Panc1 (cell line): ENCODE results near the gene KRT76. TPM values are rescaled to one million over a fixed set of nuclear protein-coding genes. Genes with fewer than 3 reads are reported as not detected.

Experiments
- ATAC-seq: fragments of 200-7000 bp; cut with Tn5 transposase; 2 replicates; pipeline ENCODE4 v1.9.1; 2020; ENCODE audit warnings: mild to moderate bottlenecking, moderate library complexity
- BruUV-seq: library from RNA; stranded (reverse); fragments of 400-500 nt; replicated peaks from 2 replicates; lab custom pipeline; 2021; lab: Mats Ljungman, UMichigan
- CTCF ChIA-PET: fragments of 300-600 bp; sonication (Branson Sonifier 250); formaldehyde crosslinking; loops from one replicate; lab custom pipeline; 2022; ENCODE audit warnings: antibody characterized with exemption; lab: Charles Lee
- POLR2A ChIA-PET: fragments of 300-600 bp; sonication (Branson Sonifier 250); formaldehyde crosslinking; loops from one replicate; lab custom pipeline; 2022; ENCODE audit warnings: antibody characterized with exemption; lab: Charles Lee
- DNase-seq: peaks from one replicate; pipeline ENCODE4 v3.0.0-alpha.2; 2010; ENCODE audit warnings: low read depth, low spot score
- H3K27ac ChIP-seq: 2 replicates; pipeline ENCODE4 v1.5.1; 2011; ENCODE audit warnings: mild to moderate bottlenecking, low read length, inconsistent platforms
- H3K27me3 ChIP-seq: fragments of 200-500 bp; sonication (Bioruptor generic); 2 replicates; pipeline ENCODE4 v1.6.0; 2014; ENCODE audit warnings: low read length, inconsistent platforms; ENCODE audit not compliant: control insufficient read depth, insufficient read depth
- H3K36me3 ChIP-seq: fragments of 200-500 bp; sonication (Bioruptor generic); 2 replicates; pipeline ENCODE4 v1.5.1; 2014; ENCODE audit warnings: inconsistent platforms, mild to moderate bottlenecking, low read length, moderate library complexity; ENCODE audit not compliant: control insufficient read depth, insufficient read depth
- H3K4me1 ChIP-seq: 2 replicates; pipeline ENCODE4 v1.5.1; 2011; ENCODE audit warnings: inconsistent platforms, mild to moderate bottlenecking, low read length, moderate library complexity; ENCODE audit not compliant: control insufficient read depth, insufficient read depth
- H3K4me3 ChIP-seq, 2 experiments: 2 replicates each; pipeline ENCODE4 v1.5.1; 2011 to 2012; ENCODE audit warnings: low read depth in 2 of 2, low read length in 2 of 2, mild to moderate bottlenecking in 2 of 2, inconsistent platforms in 1 of 2, moderate library complexity in 1 of 2
- H3K9me3 ChIP-seq: fragments of 200-500 bp; sonication (Bioruptor generic); 2 replicates; pipeline ENCODE4 v1.5.1; 2014; ENCODE audit warnings: low read depth, mild to moderate bottlenecking, inconsistent platforms, low read length, moderate library complexity; ENCODE audit not compliant: control insufficient read depth, insufficient read depth
- POLR2AphosphoS5 ChIP-seq: IDR thresholded peaks from 2 replicates; pipeline ENCODE4 v1.6.1; 2012; ENCODE audit warnings: mild to moderate bottlenecking, low read depth, low read length, moderate library complexity
- SIN3A ChIP-seq: IDR thresholded peaks from 2 replicates; pipeline ENCODE4 v1.6.1; 2012; ENCODE audit warnings: low read depth, mild to moderate bottlenecking, low read length, moderate library complexity, borderline replicate concordance; ENCODE audit not compliant: insufficient read depth
- TCF7L2 ChIP-seq: IDR thresholded peaks from 2 replicates; pipeline ENCODE4 v1.6.1; 2011; ENCODE audit warnings: mild to moderate bottlenecking, low read depth, low read length, inconsistent platforms
- in situ Hi-C: cut with HindIII; loops from 2 replicates; pipeline ENCODE4 v1.10.0; 2016; ENCODE audit warnings: low sequenced_read_pairs, low pct_unique_long_range_greater_than_20kb
- intact Hi-C: fragments of 100-400 bp; cut with micrococcal nuclease; formaldehyde crosslinking; loops from one replicate; pipeline ENCODE4 v1.10.0; 2022; ENCODE audit not compliant: unreplicated experiment
- total RNA-seq: library from RNA; stranded (reverse); gene quantifications from one replicate; pipeline ENCODE4 v1.2.1, GENCODE V29; 2021; ENCODE audit not compliant: unreplicated experiment
- TF ChIP-seq, protein P1 (sequence below): fragments of 450-650 bp; IDR thresholded peaks from 2 replicates; pipeline ENCODE4 v1.5.1; 2017; ENCODE audit warnings: mild to moderate bottlenecking
- TF ChIP-seq, protein P2 (sequence below), 2 experiments: IDR thresholded peaks; 2 replicates each; pipeline ENCODE4 v1.6.1; 2011 to 2012; ENCODE audit warnings: low read depth in 2 of 2, control low read depth in 1 of 2, low read length in 1 of 2, mild to moderate bottlenecking in 1 of 2, moderate library complexity in 1 of 2; ENCODE audit not compliant: insufficient read depth in 1 of 2

The KRT76 gene
- total RNA-seq, 1 experiment from 2014 or later, result not detected

DNA sequence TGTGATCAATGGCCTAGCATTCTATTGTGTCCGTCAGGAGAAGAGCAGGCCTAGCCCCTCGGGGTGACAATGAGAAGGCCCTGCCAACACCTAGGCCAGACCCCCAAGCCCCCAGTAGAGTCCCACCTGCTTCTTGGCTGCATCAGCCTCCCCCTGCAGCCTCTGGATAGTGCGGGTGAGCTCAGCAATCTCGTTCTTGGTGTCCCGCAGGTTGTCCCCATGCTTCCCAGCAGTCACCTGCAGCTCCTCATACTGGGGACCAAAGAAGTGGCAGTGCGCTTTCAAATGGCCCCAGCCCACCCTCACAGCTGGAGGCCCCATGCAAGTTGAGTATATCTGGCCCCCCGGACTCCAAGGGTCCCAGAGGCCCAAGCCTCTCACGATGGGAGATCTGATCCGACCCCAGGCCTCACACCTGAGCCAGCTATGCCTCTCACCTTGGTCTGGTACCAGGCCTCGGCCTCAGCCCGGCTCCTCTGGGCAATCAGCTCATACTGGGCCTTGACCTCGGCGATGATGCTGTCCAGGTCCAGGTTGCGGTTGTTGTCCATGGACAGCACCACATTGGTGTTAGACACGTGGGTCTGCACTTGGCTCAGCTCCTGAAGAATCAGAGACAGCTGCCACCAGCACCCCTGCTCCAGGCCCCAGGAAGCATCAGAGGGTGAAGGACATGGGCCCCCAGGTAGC, 46.8 kb upstream of the KRT76 start (continued):
- TF ChIP-seq TCF7L2, result no peak

DNA sequence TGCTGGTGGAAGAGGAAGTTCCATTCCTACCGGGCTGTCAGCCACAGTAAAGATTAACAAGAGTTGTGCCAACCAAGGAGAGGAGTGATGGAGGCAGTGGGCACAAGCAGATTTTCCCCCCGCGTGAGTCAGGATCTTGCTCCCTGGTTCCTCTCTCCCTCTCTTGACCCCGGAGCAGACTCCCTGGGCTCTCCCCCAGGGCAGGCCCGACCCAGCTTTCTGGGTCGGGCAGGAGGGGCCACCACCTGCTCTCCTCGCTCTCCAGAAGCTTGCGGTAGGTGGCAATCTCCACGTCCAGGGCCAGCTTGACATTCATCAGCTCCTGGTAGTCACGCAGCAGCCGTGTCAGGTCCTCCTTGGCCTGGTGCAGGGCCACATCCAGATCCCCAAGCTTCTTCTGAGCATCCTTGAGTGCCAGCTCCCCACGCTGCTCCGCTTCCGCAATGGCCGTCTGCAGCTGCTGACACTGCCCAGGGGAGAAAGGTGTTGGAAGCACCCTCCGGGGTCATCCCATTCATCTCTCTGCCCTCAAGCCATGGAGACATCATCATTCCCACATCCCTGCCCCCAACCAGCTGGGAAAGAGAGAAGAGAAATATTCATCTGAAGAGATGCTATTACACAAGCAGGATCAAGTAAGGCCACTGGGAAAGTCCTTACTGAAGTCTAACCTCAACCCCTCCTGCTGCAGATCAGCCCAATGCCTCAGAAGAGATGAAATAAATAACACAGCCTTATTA, 45.8 kb upstream of the KRT76 start:
- POLR2A ChIA-PET, result no interaction called here

More for the DNA sequence above, 45.8 kb upstream of the KRT76 start:
- Histone ChIP-seq H3K36me3 (no peaks in the 10 kb centered on the region), H3K4me3 (no peak overlapping the region), H3K27me3 (no peaks in the 10 kb centered on the region), H3K27ac (no peak overlapping the region), H3K9me3 (no peaks in the 10 kb centered on the region), H3K4me1 (peaks cover 7% of the 10 kb centered on the region)
- CTCF ChIA-PET, result no interaction called here
- no peak for TF ChIP-seq SIN3A
- TF ChIP-seq, protein P1, sequence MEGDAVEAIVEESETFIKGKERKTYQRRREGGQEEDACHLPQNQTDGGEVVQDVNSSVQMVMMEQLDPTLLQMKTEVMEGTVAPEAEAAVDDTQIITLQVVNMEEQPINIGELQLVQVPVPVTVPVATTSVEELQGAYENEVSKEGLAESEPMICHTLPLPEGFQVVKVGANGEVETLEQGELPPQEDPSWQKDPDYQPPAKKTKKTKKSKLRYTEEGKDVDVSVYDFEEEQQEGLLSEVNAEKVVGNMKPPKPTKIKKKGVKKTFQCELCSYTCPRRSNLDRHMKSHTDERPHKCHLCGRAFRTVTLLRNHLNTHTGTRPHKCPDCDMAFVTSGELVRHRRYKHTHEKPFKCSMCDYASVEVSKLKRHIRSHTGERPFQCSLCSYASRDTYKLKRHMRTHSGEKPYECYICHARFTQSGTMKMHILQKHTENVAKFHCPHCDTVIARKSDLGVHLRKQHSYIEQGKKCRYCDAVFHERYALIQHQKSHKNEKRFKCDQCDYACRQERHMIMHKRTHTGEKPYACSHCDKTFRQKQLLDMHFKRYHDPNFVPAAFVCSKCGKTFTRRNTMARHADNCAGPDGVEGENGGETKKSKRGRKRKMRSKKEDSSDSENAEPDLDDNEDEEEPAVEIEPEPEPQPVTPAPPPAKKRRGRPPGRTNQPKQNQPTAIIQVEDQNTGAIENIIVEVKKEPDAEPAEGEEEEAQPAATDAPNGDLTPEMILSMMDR, result no peak
- TF ChIP-seq, protein P2, sequence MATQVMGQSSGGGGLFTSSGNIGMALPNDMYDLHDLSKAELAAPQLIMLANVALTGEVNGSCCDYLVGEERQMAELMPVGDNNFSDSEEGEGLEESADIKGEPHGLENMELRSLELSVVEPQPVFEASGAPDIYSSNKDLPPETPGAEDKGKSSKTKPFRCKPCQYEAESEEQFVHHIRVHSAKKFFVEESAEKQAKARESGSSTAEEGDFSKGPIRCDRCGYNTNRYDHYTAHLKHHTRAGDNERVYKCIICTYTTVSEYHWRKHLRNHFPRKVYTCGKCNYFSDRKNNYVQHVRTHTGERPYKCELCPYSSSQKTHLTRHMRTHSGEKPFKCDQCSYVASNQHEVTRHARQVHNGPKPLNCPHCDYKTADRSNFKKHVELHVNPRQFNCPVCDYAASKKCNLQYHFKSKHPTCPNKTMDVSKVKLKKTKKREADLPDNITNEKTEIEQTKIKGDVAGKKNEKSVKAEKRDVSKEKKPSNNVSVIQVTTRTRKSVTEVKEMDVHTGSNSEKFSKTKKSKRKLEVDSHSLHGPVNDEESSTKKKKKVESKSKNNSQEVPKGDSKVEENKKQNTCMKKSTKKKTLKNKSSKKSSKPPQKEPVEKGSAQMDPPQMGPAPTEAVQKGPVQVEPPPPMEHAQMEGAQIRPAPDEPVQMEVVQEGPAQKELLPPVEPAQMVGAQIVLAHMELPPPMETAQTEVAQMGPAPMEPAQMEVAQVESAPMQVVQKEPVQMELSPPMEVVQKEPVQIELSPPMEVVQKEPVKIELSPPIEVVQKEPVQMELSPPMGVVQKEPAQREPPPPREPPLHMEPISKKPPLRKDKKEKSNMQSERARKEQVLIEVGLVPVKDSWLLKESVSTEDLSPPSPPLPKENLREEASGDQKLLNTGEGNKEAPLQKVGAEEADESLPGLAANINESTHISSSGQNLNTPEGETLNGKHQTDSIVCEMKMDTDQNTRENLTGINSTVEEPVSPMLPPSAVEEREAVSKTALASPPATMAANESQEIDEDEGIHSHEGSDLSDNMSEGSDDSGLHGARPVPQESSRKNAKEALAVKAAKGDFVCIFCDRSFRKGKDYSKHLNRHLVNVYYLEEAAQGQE (IDR thresholded peaks at IDR 0.05; ENCODE audit: insufficient read depth in 1 of 2, low read depth in 2 of 2, low read length in 1 of 2), result no peak
- no peak for TF ChIP-seq POLR2AphosphoS5
- no peak for TF ChIP-seq TCF7L2
- in situ Hi-C loops (no loop called here), intact Hi-C loops (no loop called here)
- DNase-seq, result no peak
- no TSS peak for BruUV-seq
- no peak for ATAC-seq
